Measurements from ENCODE around the gene ISG20.

ISG20 gene

GRCh38 chr15:88661041-88661700, 22.4 kb downstream of the ISG20 start:
- Histone ChIP-seq H3K36me3 (ENCODE audit: control insufficient read depth in 2 of 2, insufficient read depth in 2 of 2, low read length in 2 of 2) (no peaks in the 10 kb centered on the region), H3K27me3 (ENCODE audit: control insufficient read depth in 2 of 2, insufficient read depth in 2 of 2, low read length in 2 of 2) (no peaks in the 10 kb centered on the region), H3K27ac (ENCODE audit: low read depth in 2 of 2, low read length in 2 of 2) (no peak overlapping the region), H3K4me3 (ENCODE audit: low read length in 2 of 2) (no peak overlapping the region), H3K4me1 (ENCODE audit: control insufficient read depth in 2 of 2, insufficient read depth in 2 of 2, low read length in 2 of 2) (peaks cover 0 to 3% of the 10 kb centered on the region in 2 donors), H3K9ac (ENCODE audit: low read depth in 1 of 2, low read length in 2 of 2) (no peak overlapping the region), H3K9me3 (ENCODE audit: control insufficient read depth in 2 of 2, low read length in 2 of 2) (no peaks in the 10 kb centered on the region)

GRCh38 chr15:88661761-88662556, 23.1 kb downstream of the ISG20 start:
- Histone ChIP-seq H3K9ac (ENCODE audit: low read depth in 1 of 2, low read length in 2 of 2) (no peak overlapping the region), H3K36me3 (ENCODE audit: control insufficient read depth in 2 of 2, insufficient read depth in 2 of 2, low read length in 2 of 2) (no peaks in the 10 kb centered on the region), H3K27ac (ENCODE audit: low read depth in 2 of 2, low read length in 2 of 2) (no peak overlapping the region), H3K9me3 (ENCODE audit: control insufficient read depth in 2 of 2, low read length in 2 of 2) (no peaks in the 10 kb centered on the region), H3K4me1 (ENCODE audit: control insufficient read depth in 2 of 2, insufficient read depth in 2 of 2, low read length in 2 of 2) (peaks cover 0 to 3% of the 10 kb centered on the region in 2 donors), H3K4me3 (ENCODE audit: low read length in 2 of 2) (no peak overlapping the region), H3K27me3 (ENCODE audit: control insufficient read depth in 2 of 2, insufficient read depth in 2 of 2, low read length in 2 of 2) (no peaks in the 10 kb centered on the region)

GRCh38 chr15:88663141-88663621, 24.4 kb downstream of the ISG20 start:
- Histone ChIP-seq H3K27me3 (ENCODE audit: control insufficient read depth in 2 of 2, insufficient read depth in 2 of 2, low read length in 2 of 2) (no peaks in the 10 kb centered on the region), H3K27ac (ENCODE audit: low read depth in 2 of 2, low read length in 2 of 2) (no peak overlapping the region), H3K9ac (ENCODE audit: low read depth in 1 of 2, low read length in 2 of 2) (no peak overlapping the region), H3K4me1 (ENCODE audit: control insufficient read depth in 2 of 2, insufficient read depth in 2 of 2, low read length in 2 of 2) (no peaks in the 10 kb centered on the region), H3K4me3 (ENCODE audit: low read length in 2 of 2) (no peak overlapping the region), H3K9me3 (ENCODE audit: control insufficient read depth in 2 of 2, low read length in 2 of 2) (no peaks in the 10 kb centered on the region), H3K36me3 (ENCODE audit: control insufficient read depth in 2 of 2, insufficient read depth in 2 of 2, low read length in 2 of 2) (no peaks in the 10 kb centered on the region)

GRCh38 chr15:88664151-88664778, 25.4 kb downstream of the ISG20 start:
- Histone ChIP-seq H3K4me3 (ENCODE audit: low read length in 2 of 2) (no peak overlapping the region), H3K36me3 (ENCODE audit: control insufficient read depth in 2 of 2, insufficient read depth in 2 of 2, low read length in 2 of 2) (no peaks in the 10 kb centered on the region), H3K9ac (ENCODE audit: low read depth in 1 of 2, low read length in 2 of 2) (no peak overlapping the region), H3K27me3 (ENCODE audit: control insufficient read depth in 2 of 2, insufficient read depth in 2 of 2, low read length in 2 of 2) (no peaks in the 10 kb centered on the region), H3K27ac (ENCODE audit: low read depth in 2 of 2, low read length in 2 of 2) (no peak overlapping the region), H3K9me3 (ENCODE audit: control insufficient read depth in 2 of 2, low read length in 2 of 2) (no peaks in the 10 kb centered on the region), H3K4me1 (ENCODE audit: control insufficient read depth in 2 of 2, insufficient read depth in 2 of 2, low read length in 2 of 2) (no peaks in the 10 kb centered on the region)

GRCh38 chr15:88674661-88675060, 35.8 kb downstream of the ISG20 start:
- Histone ChIP-seq H3K9me3 (ENCODE audit: control insufficient read depth in 2 of 2, low read length in 2 of 2) (no peaks in the 10 kb centered on the region), H3K27ac (ENCODE audit: low read depth in 2 of 2, low read length in 2 of 2) (no peak overlapping the region), H3K9ac (ENCODE audit: low read depth in 1 of 2, low read length in 2 of 2) (no peak overlapping the region), H3K4me1 (ENCODE audit: control insufficient read depth in 2 of 2, insufficient read depth in 2 of 2, low read length in 2 of 2) (no peaks in the 10 kb centered on the region), H3K27me3 (ENCODE audit: control insufficient read depth in 2 of 2, insufficient read depth in 2 of 2, low read length in 2 of 2) (peaks cover 0 to 3% of the 10 kb centered on the region in 2 donors), H3K4me3 (ENCODE audit: low read length in 2 of 2) (no peak overlapping the region), H3K36me3 (ENCODE audit: control insufficient read depth in 2 of 2, insufficient read depth in 2 of 2, low read length in 2 of 2) (no peaks in the 10 kb centered on the region)

GRCh38 chr15:88678755-88679154, 39.9 kb downstream of the ISG20 start:
- peaks cover 0 to 3% of the 10 kb centered on the region in 2 donors for H3K27me3 ChIP-seq (ENCODE audit: control insufficient read depth in 2 of 2, insufficient read depth in 2 of 2, low read length in 2 of 2)
- H3K27ac ChIP-seq (ENCODE audit: low read depth in 2 of 2, low read length in 2 of 2): no peak overlapping the region
- no peak overlapping the region for H3K4me3 ChIP-seq (ENCODE audit: low read length in 2 of 2)
- no peak overlapping the region for H3K9ac ChIP-seq (ENCODE audit: low read depth in 1 of 2, low read length in 2 of 2)
- H3K36me3 ChIP-seq (ENCODE audit: control insufficient read depth in 2 of 2, insufficient read depth in 2 of 2, low read length in 2 of 2): no peaks in the 10 kb centered on the region
- no peaks in the 10 kb centered on the region for H3K9me3 ChIP-seq (ENCODE audit: control insufficient read depth in 2 of 2, low read length in 2 of 2)
- no peaks in the 10 kb centered on the region for H3K4me1 ChIP-seq (ENCODE audit: control insufficient read depth in 2 of 2, insufficient read depth in 2 of 2, low read length in 2 of 2)

GRCh38 chr15:88680241-88681001, 41.6 kb downstream of the ISG20 start:
- Histone ChIP-seq H3K36me3 (ENCODE audit: control insufficient read depth in 2 of 2, insufficient read depth in 2 of 2, low read length in 2 of 2) (no peaks in the 10 kb centered on the region), H3K4me1 (ENCODE audit: control insufficient read depth in 2 of 2, insufficient read depth in 2 of 2, low read length in 2 of 2) (no peaks in the 10 kb centered on the region), H3K27ac (ENCODE audit: low read depth in 2 of 2, low read length in 2 of 2) (no peak overlapping the region), H3K4me3 (ENCODE audit: low read length in 2 of 2) (no peak overlapping the region), H3K27me3 (ENCODE audit: control insufficient read depth in 2 of 2, insufficient read depth in 2 of 2, low read length in 2 of 2) (peaks cover 0 to 3% of the 10 kb centered on the region in 2 donors), H3K9ac (ENCODE audit: low read depth in 1 of 2, low read length in 2 of 2) (no peak overlapping the region), H3K9me3 (ENCODE audit: control insufficient read depth in 2 of 2, low read length in 2 of 2) (no peaks in the 10 kb centered on the region)

GRCh38 chr15:88681610-88682221, 42.9 kb downstream of the ISG20 start:
- no peaks in the 10 kb centered on the region for H3K4me1 ChIP-seq (ENCODE audit: control insufficient read depth in 2 of 2, insufficient read depth in 2 of 2, low read length in 2 of 2)
- H3K27ac ChIP-seq (ENCODE audit: low read depth in 2 of 2, low read length in 2 of 2): no peak overlapping the region
- H3K4me3 ChIP-seq (ENCODE audit: low read length in 2 of 2): no peak overlapping the region
- H3K9ac ChIP-seq (ENCODE audit: low read depth in 1 of 2, low read length in 2 of 2): no peak overlapping the region
- peaks cover 0 to 3% of the 10 kb centered on the region in 2 donors for H3K27me3 ChIP-seq (ENCODE audit: control insufficient read depth in 2 of 2, insufficient read depth in 2 of 2, low read length in 2 of 2)
- no peaks in the 10 kb centered on the region for H3K9me3 ChIP-seq (ENCODE audit: control insufficient read depth in 2 of 2, low read length in 2 of 2)
- H3K36me3 ChIP-seq (ENCODE audit: control insufficient read depth in 2 of 2, insufficient read depth in 2 of 2, low read length in 2 of 2): no peaks in the 10 kb centered on the region

GRCh38 chr15:88684345-88684744, 45.5 kb downstream of the ISG20 start:
- Histone ChIP-seq H3K9ac (ENCODE audit: low read depth in 1 of 2, low read length in 2 of 2) (no peak overlapping the region), H3K27ac (ENCODE audit: low read depth in 2 of 2, low read length in 2 of 2) (no peak overlapping the region), H3K36me3 (ENCODE audit: control insufficient read depth in 2 of 2, insufficient read depth in 2 of 2, low read length in 2 of 2) (no peaks in the 10 kb centered on the region), H3K4me1 (ENCODE audit: control insufficient read depth in 2 of 2, insufficient read depth in 2 of 2, low read length in 2 of 2) (no peaks in the 10 kb centered on the region), H3K9me3 (ENCODE audit: control insufficient read depth in 2 of 2, low read length in 2 of 2) (no peaks in the 10 kb centered on the region), H3K27me3 (ENCODE audit: control insufficient read depth in 2 of 2, insufficient read depth in 2 of 2, low read length in 2 of 2) (no peaks in the 10 kb centered on the region), H3K4me3 (ENCODE audit: low read length in 2 of 2) (no peak overlapping the region)

Measured in mucosa of rectum (tissue), 2 donors.